ENCODE data around the gene PARVA. TPM values are rescaled to one million over a fixed set of nuclear protein-coding genes. Genes with fewer than 3 reads are reported as not detected.
"Not testable (repeated sequence)": the region's sequence is repeated elsewhere in the genome, so short reads cannot be mapped to it uniquely, and the experiment has no call there.

The PARVA gene
- total RNA-seq, 3 donors from 2014 or later, result 55.7 to 191 (median 57.1) TPM

DNA sequence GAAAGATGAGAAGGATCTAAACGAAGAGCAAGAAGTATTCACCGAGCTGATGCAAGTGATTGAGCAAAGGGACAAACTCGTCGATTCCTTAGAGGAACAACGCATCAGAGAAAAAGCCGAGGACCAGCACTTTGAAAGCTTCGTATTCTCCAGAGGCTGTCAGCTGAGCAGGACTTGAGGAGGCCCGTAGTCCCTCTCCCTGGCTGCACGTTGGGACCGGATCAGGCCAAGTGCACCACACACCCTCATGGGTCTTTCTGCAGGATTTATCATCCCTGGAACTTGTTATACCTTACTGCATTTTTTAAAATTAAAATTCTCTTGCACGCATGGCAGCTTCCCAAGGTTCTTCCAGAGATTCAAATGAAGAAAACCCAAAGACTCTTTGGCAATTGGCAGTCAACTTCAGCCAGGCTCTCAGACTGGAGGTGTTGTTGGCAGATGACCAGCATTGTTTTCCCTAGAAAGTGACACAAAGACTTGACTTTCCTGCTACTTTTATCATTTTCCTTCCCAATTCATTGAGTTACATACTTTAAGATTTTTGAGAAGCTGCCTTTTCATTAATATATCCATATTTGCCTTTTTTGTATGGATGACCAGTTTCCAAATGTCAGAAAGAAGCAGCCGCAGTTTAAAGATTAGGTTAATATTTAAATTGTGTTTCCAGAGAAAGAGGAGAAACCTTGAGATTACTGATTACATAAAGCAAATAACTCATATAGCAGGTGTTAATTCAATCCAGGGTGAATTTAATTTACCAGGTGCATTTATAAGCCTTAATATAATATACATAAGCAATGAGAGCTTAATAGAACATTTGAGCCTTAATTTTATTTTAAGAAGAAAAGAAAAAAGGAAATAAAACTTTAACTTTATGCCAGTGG lies 18.8 kb upstream of the PARVA start:
- no peak for DNase-seq
- Histone ChIP-seq H3K9me3 (no peaks in the 10 kb centered on the region), H3K4me3 (no peak overlapping the region), H3K4me1 (ENCODE audit: low read depth) (no peaks in the 10 kb centered on the region), H3K36me3 (ENCODE audit: low read depth) (no peaks in the 10 kb centered on the region)
- intact Hi-C loops (cut with DNase I, micrococcal nuclease), result no loop called here
- TF ChIP-seq, protein P1, sequence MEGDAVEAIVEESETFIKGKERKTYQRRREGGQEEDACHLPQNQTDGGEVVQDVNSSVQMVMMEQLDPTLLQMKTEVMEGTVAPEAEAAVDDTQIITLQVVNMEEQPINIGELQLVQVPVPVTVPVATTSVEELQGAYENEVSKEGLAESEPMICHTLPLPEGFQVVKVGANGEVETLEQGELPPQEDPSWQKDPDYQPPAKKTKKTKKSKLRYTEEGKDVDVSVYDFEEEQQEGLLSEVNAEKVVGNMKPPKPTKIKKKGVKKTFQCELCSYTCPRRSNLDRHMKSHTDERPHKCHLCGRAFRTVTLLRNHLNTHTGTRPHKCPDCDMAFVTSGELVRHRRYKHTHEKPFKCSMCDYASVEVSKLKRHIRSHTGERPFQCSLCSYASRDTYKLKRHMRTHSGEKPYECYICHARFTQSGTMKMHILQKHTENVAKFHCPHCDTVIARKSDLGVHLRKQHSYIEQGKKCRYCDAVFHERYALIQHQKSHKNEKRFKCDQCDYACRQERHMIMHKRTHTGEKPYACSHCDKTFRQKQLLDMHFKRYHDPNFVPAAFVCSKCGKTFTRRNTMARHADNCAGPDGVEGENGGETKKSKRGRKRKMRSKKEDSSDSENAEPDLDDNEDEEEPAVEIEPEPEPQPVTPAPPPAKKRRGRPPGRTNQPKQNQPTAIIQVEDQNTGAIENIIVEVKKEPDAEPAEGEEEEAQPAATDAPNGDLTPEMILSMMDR (IDR thresholded peaks at IDR 0.05), result no peak
- ATAC-seq, result no peak

DNA sequence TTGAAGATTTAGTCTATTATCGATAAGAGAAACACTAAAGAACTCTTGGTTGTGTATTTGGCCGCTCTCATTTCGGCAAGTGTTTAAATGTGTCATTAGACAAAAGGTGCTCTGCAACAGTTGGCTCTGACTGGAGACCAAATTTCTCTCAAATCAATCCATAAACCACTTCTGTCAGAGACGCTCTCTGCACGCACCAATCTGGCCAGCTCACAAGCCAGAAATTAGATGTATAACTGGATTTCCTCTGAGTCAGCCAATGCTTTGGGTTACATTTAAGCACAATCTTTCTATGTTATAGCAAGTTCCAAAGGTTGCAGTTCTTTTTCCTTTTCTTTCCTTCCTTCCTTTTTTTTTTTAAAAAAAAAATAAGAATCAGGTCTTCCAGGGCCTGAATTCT lies 17.6 kb upstream of the PARVA start:
- no peaks in the 10 kb centered on the region for H3K4me1 ChIP-seq (ENCODE audit: low read depth)
- no peaks in the 10 kb centered on the region for H3K36me3 ChIP-seq (ENCODE audit: low read depth)
- DNase-seq, result no peak
- no peaks in the 10 kb centered on the region for H3K9me3 ChIP-seq
- intact Hi-C loops (cut with DNase I, micrococcal nuclease), result no loop called here
- no peak for ATAC-seq
- no peak overlapping the region for H3K4me3 ChIP-seq
- TF ChIP-seq, protein P1 (IDR thresholded peaks at IDR 0.05), result no peak

DNA sequence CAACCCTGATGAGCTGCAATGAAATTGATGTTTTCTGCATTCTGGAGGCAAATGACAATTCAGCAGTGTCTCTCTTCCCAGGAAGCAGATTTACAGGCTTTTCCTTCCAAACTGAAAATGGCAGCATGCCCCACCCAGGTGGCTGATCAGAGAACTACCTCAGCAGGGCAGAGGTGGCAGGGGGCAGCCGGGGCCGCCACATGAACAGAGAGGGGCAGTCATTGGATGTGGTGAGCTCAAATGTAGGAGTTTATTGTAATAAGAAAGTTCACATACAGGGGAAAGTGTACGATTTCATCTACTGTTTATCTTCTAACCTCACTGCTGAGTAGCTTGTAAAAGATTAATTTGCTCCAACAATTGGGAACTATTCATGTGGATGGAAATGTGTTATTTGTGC lies 15.7 kb upstream of the PARVA start:
- no peak overlapping the region for H3K4me3 ChIP-seq
- peak in 1 of 3 donors; percentile 34 for DNase-seq
- no peaks in the 10 kb centered on the region for H3K9me3 ChIP-seq
- intact Hi-C loops (cut with DNase I, micrococcal nuclease), result no loop called here
- H3K4me1 ChIP-seq (ENCODE audit: low read depth), result peaks cover 2% of the 10 kb centered on the region
- H3K36me3 ChIP-seq (ENCODE audit: low read depth), result no peaks in the 10 kb centered on the region
- ATAC-seq, result no peak
- TF ChIP-seq, protein P1 (IDR thresholded peaks at IDR 0.05), result no peak

DNA sequence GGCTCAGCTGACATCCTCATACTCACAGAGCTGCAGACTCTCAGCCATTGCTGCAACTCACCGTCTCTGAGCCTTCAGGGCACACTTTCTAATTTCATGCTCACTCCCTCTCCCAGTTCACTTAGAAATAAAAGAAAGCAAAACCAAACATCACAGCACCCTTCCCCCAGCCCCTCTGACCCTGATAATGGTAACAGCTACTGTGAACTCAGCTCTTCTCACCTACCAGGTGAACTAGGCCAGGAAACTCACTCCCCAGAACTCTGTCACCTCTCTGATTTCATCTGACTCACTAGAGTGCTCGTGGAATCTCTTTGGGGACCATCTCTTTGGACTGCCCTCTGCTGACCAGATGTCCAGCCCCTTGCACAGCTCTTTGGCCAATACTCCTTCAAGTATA lies 14.5 kb upstream of the PARVA start:
- intact Hi-C loops (cut with DNase I, micrococcal nuclease), result no loop called here
- H3K4me1 ChIP-seq (ENCODE audit: low read depth), result peaks cover 2% of the 10 kb centered on the region
- DNase-seq, result no peak
- no peak for ATAC-seq
- H3K36me3 ChIP-seq (ENCODE audit: low read depth), result no peaks in the 10 kb centered on the region
- TF ChIP-seq, protein P1 (IDR thresholded peaks at IDR 0.05), result no peak
- no peaks in the 10 kb centered on the region for H3K9me3 ChIP-seq
- no peak overlapping the region for H3K4me3 ChIP-seq

DNA sequence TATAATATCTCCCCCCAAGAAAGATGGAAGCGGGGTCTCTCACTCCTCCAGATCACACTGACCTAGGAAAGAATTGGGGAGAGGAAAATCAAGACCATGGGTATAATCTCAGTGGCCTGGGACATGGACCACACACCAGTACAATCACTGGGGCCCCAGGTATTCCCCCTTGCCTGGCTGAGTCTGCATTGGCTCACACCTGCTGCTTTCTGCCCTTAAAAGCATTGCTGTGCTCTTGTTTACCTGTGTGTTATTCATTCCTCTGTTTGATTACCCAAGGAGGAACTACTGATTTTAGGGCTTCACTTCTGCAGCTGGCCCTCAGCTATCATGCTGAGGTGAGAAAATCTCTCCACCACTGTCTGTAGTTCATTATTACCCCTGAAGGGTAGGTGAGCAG lies 14.0 kb upstream of the PARVA start:
- Histone ChIP-seq H3K4me1 (ENCODE audit: low read depth) (peaks cover 2% of the 10 kb centered on the region), H3K36me3 (ENCODE audit: low read depth) (no peaks in the 10 kb centered on the region), H3K9me3 (no peaks in the 10 kb centered on the region), H3K4me3 (no peak overlapping the region)
- ATAC-seq (peak; percentile 54), DNase-seq (no peak)
- TF ChIP-seq, protein P1 (IDR thresholded peaks at IDR 0.05), result no peak
- intact Hi-C loops (cut with DNase I, micrococcal nuclease), result no loop called here

DNA sequence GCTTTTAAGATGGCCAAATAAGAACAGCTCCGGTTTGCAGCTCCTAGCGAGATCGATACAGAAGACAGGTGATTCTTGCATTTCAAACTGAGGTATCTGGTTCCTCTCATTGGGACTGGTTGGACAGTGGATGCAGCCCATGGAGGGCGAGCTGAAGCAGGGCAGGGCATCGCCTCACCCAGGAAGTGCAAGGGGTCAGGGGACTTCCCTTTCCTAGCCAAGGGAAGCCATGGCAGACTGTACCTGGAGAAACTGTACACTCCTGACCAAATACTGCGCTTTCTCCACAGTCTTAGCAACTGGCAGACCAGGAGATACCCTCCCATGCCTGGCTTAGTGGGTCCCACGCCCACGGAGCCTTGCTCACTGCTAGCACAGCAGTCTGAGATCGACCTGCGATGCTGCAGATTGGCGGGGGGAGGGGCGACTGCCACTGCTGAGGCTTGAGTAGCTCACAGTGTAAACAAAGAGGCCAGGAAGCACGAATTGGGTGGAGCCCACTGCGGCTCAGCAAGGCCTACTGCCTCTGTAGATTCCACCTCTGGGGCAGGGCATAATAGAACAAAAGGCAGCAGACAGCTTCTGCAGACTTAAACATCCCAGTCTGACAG lies 11.3 kb upstream of the PARVA start:
- intact Hi-C loops (cut with DNase I, micrococcal nuclease); H3K36me3 ChIP-seq (ENCODE audit: low read depth); H3K9me3 ChIP-seq; H3K4me1 ChIP-seq (ENCODE audit: low read depth); H3K4me3 ChIP-seq: not testable (repeated sequence)
- peak; percentile 81 to 88 (median 83) for DNase-seq
- peak; percentile 79 for ATAC-seq

DNA sequence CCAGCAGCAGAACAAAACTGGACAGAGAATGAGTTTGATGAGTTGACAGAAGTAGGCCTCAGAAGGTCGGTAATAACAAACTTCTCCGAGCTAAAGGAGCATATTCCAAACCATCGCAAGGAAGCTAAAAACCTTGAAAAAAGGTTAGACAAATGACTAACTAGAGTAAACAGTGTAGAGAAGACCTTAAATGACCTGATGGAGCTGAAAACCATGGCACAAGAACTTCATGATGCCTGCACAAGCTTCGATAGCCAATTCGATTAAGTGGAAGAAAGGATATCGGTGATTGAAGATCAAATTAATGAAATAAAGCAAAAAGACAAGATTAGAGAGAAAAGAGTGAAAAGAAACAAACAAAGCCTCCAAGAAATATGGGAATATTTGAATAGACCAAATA lies 10.3 kb upstream of the PARVA start:
- H3K4me3 ChIP-seq; ATAC-seq; H3K4me1 ChIP-seq (ENCODE audit: low read depth); DNase-seq; H3K36me3 ChIP-seq (ENCODE audit: low read depth); H3K9me3 ChIP-seq; intact Hi-C loops (cut with DNase I, micrococcal nuclease): not testable (repeated sequence)
